Femur (tissue), 1 donor: Measurements from ENCODE around the gene THG1L.

ENCODE experiments used
- DNase-seq: peaks from one replicate; pipeline ENCODE4 v3.0.0-alpha.2; 2017

Gene THG1L

DNA sequence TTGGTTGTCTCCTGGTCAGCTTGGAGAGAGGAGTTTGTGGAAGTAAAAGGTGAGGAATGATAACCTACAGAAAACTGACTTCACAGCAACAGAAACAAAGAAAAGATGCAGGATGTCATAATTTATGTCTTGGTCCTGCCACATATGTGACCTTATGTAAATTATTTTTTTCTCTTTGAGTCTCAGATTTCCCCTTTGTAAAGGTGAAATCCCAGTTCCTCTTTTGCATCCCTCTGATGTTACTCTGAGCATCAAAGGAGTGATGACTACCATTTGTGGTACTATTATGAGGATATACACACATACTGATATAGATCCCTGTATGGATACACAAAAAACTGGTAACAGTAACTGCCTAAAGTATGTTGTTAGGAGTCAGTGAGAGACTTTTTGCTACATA lies 1.4 kb upstream of the THG1L start:
- DNase-seq = no peak

DNA sequence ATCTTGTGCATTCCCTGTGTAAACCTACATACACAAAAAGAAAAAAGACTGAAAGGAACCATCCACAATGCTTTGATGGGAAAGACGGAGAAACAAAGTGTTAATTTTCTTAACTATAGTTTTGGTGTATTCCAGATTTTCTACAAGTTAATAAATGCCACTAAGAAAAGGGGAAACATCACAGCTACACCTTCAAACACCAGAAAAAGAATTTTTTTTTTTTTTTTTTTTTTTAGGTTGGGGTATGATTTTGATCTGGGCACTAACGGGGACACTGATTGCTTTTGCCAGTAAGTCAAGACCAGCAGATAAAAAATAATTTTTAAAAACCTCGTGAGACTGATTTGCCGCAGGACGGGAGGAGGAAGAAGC lies 334 bp upstream of the THG1L start:
- DNase-seq = no peak

DNA sequence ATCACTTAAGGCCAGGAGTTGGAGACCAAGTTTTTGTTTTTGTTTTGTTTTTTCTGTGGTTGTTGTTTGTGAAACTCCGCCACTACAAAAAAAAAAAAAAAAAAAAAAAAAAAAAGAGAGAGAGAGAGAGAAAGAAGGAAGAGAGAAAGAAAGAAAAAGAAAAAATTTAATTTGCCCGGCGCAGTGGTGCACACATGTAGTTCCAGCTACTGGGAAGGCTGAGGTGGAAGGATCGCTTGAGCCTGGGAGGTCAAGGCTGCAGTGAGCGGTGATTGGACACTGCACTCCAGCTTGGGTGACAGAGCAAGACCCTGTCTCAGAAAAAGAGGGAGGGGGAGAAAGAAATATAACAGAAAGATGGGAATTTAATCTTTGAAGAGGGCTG lies 902 bp downstream of the THG1L start:
- DNase-seq = no peak

DNA sequence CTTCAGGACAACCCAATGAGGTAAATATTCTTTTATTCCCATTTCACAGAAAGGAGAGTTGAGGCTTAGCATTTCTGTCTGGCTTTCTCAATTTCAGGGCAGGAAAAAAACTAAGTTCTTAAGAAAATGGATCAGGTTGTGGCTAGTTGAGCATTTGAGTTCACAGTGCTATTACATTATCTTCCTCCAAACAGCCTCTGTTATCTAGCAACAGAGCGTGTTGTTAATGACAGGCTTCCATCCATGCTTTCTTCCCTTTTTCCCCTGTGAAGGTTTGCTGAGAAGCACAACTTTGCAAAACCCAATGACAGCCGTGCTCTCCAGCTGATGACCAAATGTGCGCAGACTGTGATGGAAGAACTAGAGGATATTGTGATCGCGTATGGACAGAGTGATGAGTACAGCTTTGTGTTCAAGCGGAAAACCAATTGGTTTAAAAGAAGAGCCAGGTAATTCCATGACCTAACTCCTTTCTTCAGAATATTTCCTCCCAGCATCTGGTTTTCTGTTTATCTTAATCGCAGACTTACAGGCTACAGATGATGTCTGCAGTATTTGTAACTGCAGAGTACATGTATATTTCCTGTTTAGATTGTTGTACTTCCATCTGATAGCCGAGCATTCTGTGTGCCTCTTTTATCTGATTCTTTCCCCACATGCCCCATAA lies 1.5 kb downstream of the THG1L start:
- DNase-seq = no peak

DNA sequence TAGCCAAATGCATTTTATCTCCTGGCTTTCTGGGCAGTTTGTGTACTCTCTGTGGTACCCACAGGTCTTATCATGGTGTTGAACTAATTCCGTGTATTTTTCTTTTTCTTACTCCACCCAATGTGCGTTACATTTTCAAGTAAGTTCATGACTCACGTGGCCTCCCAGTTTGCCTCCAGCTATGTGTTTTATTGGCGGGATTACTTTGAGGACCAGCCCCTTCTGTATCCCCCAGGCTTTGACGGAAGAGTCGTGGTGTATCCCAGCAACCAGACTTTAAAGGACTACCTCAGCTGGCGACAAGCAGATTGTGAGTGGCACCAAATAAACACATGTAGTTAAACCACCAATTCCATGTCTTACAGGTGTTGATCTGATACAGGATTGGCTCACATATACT lies 3.2 kb downstream of the THG1L start:
- DNase-seq = no peak

DNA sequence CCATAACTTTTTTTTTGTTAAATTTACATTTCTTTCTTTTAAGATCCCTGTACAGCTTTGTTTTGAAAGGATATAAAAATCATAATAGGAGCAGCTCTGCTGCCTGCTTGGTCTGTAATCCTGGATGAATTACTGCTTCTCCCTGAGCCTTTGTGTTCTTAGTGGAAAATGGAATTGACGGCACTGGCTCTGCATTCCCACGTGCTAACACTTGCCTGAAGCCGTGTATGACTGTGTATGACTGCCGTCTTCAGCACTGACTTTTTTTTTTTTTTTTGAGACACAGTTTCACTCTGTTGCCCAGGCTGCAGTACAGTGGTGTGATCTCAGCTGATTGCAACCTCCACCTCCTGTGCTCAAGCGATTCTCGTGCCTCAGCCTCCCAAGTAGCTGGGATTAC lies 4.8 kb downstream of the THG1L start:
- DNase-seq = no peak

DNA sequence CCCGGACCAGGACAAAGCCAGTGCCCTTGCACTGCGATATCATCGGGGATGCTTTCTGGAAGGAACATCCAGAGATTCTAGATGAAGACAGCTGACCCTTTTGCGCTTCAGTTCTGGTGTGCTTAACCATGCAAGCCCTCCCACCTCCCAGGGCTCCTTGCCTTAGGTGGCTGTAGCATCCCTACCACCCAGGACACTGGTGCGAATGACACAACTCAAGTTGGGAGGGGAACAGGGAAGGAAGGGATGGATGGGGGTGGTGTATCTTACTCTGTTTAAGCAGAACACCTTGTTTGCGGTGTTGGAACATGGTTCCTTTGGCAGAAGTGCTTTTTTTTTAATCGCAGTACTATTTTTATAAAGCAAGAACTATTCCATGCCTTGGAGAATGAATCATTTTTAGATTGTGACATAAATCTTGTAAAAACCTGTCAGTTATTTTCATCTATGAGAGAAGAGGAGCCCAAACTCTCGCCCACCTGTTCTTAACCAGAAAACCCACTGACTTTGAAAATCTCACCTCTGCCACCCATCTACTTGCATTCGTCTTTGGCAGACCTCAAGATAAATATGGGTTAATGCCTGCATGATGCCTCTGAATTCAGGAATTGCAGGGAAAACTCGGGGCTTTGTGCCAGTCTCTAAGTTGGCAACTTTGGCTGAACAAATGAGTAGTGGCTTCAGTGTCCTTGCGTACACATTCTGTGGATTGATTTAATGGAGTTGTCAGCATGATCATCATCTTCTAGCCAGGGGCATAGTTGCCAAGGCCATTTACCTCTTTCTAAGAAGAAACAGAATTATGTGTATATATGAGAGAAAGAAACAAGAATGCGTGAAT lies 8.4 kb downstream of the THG1L start:
- DNase-seq = no peak

DNA sequence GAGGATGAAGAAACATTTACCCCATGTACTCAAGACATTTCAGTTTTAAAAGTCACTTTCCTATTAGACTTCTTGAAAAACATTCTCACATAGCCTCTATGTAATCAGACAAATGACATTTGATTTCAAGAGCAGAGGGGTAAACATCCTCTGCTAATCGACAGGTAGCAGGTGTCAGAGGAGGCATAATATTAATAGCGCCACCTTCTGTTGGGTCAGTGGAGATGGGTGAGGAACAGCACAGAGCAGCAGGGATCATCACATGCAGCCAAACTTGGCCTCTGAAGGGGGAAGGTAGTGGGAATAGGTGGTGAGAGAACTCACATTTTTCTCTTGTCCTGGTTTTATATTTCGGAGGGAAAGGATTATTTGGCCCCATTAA lies 9.0 kb downstream of the THG1L start:
- no peak for DNase-seq

DNA sequence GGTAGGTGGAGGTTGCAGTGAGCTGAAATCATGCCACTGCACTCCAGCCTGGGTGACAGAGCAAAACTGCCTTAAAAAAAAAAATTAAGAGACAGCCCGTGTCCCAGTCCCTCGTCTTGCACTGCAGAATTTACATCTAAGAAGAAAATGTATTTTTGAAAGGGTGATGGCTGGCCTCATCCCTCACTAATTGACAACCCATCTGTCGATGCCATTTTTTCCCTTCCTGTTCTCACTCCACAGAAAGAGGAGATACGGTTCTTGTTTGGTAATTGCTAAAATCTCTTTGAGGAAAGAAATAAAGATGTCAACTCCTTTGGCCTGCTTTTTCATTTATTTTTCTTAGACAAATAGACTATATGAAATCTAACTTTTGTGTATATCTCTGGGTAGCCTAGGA lies 9.9 kb downstream of the THG1L start:
- DNase-seq = no peak

DNA sequence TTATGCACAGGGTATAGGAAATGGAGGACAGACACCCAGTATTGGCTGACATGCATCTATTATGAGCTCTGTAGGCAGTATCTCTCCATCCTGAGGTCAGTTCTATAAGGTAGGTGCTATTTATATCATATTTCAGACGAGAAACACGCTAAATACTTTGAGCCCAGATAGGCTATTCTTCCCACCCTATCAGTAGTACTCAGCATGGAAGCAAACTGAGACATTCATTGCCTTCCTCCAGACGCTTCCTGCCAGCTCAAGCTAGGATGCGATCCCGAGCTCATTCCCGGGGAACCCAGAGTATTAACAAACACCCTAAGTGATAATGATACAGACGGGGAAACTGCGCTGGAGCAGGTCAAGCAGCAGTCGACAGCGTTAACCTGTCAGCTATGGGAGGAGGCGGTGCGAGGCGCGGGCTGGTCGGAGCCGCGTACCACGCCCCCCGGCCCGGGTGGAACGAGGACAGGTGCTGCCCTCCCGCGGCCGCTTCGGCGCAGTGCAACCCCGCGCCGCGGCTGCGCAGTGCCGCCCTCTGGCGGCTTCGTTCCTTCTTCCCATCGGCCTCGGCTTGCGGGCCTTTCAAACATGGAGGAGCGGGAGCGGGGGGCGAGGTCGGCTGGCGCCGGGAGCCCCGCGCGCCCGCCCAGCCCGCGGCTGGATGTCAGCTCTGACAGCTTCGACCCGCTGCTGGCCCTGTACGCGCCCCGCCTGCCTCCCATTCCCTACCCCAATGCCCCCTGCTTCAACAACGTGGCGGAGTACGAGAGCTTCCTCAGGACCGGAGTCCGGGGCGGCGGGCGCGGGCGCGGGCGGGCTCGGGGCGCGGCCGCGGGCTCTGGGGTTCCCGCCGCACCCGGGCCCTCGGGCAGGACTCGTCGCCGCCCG lies 12.2 kb downstream of the THG1L start, which contains the start of gene LSM11:
TSS of gene LSM11 (plus strand) at position 550 of the 888 bp plus-strand sequence. CDS start at position 589, 39 bp downstream.
- DNase-seq = peak; percentile 95

DNA sequence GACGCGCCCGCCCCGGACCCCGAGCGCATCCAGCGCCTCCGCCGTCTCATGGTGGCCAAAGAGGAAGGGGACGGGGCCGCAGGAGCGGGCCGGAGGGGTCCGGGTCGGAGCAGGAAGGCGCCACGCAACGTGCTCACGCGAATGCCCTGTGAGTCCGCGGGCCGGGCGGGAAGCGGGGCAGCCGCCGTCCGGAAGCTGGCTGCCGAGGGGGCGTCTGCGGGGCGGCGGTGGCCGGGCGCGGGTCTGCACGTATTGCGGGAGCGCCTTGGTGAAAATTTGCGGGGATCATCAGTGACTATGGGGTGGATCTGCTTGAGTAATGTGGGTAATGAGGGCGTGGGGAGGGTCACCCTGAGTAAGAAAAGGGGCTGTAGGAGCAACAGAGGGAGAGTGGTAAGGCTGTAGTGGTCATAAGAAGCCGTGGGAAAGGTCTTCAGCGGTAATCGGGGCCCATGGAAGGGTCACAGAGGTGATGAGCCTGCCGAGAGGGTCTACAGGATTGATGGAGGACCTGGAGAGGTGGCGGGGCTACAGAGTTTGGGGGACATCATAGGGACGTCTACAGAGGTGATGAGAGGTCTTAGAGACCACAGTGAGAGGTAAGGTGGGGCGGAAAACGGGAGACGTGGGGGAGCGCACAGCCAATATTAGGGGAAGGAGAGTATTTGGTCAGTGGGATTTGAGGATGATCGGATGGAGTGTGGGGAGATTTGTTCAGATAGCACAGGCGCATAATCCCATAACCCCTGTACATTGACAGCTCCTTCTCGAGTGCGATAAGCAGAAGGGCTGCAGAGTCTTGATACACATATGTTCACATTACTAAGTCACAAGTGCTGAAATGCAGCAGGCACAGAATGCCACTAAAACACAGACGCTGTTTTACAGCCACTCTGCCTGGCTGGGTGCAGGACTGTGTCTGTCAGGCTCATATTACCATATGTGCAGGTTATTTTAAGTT lies 13.1 kb downstream of the THG1L start:
- peak; percentile 40 for DNase-seq

DNA sequence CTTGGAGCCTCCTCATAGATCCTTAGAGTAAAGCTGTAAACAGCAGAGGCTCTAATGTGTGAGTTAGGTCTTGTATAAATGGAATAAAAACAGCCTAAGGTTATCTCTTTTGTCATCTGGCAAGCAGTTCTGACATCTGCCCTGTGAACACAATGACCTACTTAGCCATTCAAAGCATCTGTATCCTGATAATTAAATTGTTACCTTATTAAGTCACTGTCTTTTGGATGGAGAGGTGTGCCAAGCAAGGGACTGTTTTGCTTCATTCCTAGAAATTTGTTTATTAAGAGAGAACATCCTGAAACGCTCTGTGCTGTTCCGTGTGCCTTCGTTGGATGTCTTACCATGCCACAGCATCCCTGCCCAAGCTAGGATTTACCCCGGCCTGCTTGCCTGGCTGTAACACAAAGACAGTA lies 13.8 kb downstream of the THG1L start:
- no peak for DNase-seq

DNA sequence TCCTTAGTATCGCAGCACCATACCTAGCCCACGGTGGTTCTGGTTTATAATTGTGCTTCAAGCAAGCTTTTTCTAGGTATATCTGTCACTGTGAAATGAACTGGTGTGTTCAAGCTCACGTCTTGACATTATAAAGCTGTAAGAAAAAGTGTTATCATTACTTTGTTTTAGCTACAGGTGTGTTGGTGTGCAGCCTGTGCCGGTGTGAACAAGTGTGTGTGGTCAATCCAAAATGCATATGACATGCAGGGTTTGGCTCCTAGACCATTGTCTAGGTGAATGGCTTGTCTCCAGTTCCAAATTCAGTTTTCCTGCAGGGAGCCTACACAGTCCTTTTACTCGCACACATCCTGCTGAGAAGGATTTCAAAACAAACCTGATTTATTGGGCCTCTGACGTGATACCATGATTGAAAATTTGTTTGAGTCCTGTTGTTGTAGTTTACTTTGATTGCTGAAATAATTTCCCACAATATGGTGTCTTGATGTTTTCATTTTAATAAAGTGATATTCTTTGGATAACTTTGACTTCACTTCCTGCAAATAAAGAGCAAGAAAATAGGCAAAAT lies 16.0 kb downstream of the THG1L start:
- no peak for DNase-seq

DNA sequence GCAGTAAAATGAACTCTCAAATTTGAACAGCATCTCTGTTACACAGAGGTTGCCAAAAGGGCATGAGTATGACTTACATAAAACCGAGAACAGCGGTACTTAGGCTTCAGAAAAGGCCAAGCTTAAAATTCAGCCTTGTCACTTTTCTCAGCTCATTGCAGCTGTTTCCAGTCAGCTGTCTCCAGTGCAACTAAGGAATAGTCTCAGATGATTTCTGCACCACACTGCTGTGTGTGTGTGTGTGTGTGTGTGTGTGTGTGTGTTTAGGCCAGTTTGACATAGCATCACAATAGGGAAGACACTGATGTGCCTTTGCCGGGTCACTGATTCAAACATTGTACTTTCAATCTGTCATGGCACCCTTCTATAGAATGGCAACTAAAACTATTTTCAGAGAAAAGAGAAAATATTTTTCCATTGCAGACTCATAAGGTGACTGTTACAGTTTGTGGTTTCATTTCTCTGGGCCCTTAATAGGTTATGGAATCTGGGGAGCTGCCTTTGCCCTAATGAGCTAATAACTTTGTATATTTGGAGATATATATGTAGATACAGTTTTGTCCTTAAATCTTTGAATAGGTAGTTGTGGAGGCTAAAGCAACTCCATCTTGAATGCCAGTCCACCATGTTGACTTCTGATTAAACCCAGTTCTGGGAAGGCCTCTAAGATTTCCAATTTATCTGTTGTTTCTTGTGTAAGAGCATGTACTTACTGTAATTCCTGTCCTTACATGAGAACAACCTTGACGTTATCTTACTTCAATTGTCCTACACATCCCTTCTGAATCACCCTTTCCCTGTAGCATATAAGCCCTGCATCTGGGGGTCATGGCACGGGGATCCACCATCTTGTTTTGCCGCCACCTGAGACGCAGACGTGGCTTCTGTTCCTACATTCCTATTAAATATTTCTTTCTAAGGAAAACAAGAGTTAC lies 16.8 kb downstream of the THG1L start:
- DNase-seq = no peak

DNA sequence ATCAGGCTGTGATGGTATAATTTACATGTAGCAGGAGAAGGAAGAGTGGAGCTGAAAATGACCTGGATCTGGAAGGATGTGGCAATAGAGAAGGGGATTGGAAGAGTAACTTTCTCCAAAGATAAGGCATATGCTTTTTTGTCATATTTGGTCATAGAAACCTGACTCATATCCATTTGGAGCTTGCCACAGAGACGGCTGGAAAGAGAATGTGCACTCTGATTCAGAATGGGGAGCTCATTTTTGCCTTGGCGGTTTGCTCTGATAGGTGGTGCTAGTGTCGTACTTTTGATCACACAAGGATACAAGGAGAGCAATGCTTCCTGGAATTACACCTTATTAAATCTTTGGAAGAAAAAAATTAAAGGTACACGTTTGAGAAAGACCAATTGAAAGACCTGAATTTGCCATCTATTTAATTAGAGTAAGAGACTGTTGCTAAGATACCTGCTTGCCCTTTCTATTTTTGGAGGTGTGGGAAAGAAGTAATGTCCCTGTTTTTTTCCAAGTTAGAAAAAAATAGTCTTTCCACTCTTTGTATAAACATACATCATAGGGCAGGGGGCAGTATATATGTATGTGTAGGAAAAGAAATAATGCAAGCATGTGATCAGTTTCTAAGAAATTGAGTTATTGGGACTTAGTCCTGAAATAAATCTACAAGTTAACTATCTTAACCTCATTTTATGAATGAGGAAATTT lies 17.7 kb downstream of the THG1L start:
- no peak for DNase-seq

DNA sequence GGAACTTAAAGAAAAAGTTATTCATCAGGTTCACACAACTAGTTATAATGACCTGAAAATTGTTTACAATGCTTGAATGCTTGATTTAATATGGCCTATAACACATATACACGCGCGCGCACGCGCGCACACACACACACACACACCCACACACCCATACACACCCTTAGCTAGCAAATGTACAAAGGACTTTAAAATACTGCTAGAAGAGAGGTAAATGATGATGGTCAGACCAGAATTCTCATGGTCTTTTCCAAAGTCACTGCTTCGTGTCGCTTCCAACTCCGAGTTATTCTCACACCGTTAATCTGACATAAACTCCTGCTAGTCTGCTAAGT lies 18.2 kb downstream of the THG1L start:
- no peak for DNase-seq

DNA sequence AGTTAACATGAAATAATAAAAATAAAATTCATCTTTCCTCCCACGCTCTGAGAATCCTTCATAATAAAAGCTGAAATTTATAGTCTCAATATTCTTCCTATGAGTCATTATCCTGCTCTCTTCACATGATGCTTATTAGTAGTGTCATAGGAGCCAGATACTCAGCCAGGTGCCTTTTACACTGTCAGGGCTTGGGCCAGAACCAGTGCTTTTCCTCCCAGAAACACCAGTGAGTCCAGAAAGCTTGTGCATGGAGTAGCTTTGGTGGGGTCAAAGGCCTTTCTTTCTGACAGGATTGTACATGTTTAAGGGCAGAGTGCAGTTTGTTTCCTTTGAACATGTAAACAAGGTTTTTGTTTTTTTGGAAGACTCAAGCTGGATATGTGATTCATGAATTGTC lies 19.1 kb downstream of the THG1L start:
- no peak for DNase-seq

DNA sequence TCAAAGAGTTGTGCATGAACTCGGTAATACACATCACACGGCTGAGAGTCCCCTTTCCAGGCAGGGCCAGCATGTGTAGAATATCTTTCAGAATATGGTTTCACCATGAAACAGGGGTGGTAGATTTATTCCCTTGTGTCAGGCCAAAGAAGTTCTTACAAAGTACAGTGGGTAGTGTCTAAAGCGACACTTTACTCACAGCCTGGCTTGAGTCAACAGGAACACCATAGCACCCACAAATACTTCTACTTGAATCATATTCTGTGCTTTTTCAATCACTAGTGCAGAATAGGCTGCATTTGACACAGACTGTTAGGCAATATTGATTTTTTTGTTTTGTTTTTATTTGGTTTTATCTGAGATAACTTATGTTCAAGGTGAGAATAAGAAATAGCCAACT lies 24.9 kb downstream of the THG1L start:
- no peak for DNase-seq

DNA sequence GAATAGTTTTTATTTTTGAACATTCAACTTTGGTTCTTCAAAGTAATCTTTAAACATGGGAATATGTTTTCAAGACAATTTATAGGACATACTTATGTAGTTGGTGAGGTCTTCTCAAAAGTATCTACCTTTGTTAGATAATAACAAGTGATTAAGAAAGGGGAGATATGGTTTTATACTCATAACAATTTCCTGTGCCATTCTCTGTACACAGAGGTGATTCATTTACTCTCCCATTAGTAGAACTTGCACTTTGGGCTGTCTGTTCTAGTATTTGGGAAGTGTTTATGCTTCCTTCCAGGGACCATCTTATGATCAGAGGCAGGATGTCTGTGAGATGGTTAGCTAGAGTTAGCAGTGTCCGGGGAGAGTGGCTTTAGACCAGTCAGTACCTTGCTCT lies 27.5 kb downstream of the THG1L start:
- no peak for DNase-seq
